Mononuclear cell (primary cell): ENCODE data around the gene AMN1. TPM values are rescaled to one million over a fixed set of nuclear protein-coding genes. Genes with fewer than 3 reads are reported as not detected.
"Not testable (repeated sequence)": the region's sequence is repeated elsewhere in the genome, so short reads cannot be mapped to it uniquely, and the experiment has no call there.

Source experiments
- H3K27me3 ChIP-seq: 2 replicates; pipeline ENCODE4 v1.6.0; 2011; ENCODE audit warnings: low read length, control low read depth; ENCODE audit not compliant: insufficient read depth
- H3K4me1 ChIP-seq: 2 replicates; pipeline ENCODE4 v1.5.1; 2011; ENCODE audit warnings: mild to moderate bottlenecking, low read length, control low read depth; ENCODE audit not compliant: insufficient read depth
- H3K4me3 ChIP-seq: 2 replicates; pipeline ENCODE4 v1.5.1; 2011; ENCODE audit warnings: mild to moderate bottlenecking, low read length, moderate library complexity
- H3K9me3 ChIP-seq: 2 replicates; pipeline ENCODE4 v1.5.1; 2011; ENCODE audit warnings: low read depth, mild to moderate bottlenecking, control low read depth, low read length
- total RNA-seq: library from RNA; depleted of rRNA; stranded (reverse); fragments of >200 nt; gene quantifications from one replicate; pipeline ENCODE4 v1.2.3, GENCODE V29; 2012

The AMN1 gene
- total RNA-seq, 1 donor: 12.0 TPM

DNA sequence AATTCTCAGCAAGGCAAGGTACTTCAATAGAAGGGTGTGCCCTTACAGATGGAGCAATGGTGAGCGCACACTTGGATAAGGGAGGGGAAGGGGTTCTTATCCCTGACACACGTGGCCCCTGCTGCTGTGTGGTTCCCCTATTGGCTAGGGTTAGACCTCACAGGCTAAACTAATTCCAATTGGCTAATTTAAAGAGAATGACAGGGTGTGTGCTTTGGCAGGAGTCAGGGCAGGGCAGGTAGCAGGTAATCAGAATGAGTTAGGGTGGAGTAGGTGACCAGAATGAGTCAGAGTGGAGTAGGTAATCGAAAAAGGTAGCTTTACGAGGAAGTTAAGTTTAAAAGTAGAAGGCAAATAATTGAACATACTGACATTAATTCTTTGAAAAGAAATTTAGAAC lies 15.5 kb upstream of the AMN1 start:
- H3K4me1 ChIP-seq: peaks cover 82% of the 10 kb centered on the region
- not testable (repeated sequence) for H3K27me3 ChIP-seq, H3K4me3 ChIP-seq

DNA sequence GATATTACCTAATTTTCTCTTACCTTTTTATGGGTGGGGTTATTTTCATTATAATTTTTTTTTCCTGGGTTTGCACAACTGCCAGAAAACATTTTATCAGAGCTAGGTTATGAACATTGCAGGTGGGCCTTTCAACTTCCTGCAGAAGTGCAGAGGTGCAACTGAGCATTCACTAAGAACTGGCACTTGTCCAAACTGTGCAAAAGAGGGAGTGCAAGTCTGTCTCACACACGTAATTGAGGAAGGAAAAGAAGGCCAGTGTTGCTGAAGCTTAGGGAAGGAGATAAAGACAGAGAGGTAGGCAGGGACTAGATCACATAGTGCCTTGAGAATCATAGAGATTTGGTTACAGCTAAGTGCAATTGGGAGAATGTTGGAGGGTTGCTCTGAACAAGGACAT lies 14.1 kb upstream of the AMN1 start:
- Histone ChIP-seq H3K4me3 (no peak overlapping the region), H3K4me1 (peaks cover 78% of the 10 kb centered on the region), H3K27me3 (no peaks in the 10 kb centered on the region), H3K9me3 (no peaks in the 10 kb centered on the region)

More for the DNA sequence above, 15.5 kb upstream of the AMN1 start:
- H3K9me3 ChIP-seq: not testable (repeated sequence)

- no peaks in the 10 kb centered on the region for H3K9me3 ChIP-seq
- peaks cover 71% of the 10 kb centered on the region for H3K4me1 ChIP-seq
- no peaks in the 10 kb centered on the region for H3K27me3 ChIP-seq
- H3K4me3 ChIP-seq: no peak overlapping the region
Measured at GRCh38 chr12:31740628-31741027, 11.8 kb upstream of the AMN1 start.

DNA sequence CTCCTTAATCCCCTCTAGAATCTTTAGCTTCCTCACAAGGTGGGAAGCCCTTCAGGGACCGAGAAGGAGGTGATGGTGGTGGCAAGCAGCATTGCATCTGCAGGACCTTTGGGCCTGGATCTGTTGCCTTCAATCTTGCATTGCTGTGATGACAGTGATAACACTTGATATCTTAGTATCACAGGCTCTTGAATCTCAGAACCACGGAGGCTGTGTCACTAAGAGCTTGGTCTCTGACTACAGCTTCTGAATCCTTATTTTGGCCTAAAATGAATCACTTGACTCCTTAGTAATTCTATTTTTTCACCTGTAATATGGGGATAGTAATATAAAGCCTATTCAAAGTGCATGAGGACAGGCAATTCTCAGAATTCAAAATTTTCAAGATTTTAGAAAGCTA lies 8.9 kb upstream of the AMN1 start:
- H3K9me3 ChIP-seq: no peaks in the 10 kb centered on the region
- peaks cover 69% of the 10 kb centered on the region for H3K4me1 ChIP-seq
- H3K4me3 ChIP-seq: no peak overlapping the region
- no peaks in the 10 kb centered on the region for H3K27me3 ChIP-seq

DNA sequence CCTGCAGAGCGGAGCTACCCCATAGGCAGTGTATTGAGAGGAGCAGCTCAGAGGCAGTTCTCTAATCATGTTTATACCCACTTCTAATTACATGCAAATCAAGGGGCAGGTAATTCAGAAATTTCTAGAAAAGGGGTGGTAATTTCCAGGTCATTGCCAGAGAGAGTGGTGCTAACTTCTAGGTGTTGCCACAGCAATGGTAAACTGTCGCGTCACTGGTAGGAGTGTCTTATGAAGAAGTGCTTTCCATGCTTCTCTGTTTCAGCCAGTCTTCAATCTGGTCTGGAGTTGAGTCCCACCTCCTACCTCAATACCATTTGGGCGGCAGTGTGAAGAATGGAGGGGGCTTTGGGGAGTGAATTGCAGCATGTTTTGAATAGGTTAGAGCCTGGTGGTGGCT lies 8.5 kb upstream of the AMN1 start:
- Histone ChIP-seq H3K9me3 (no peaks in the 10 kb centered on the region), H3K4me3 (no peak overlapping the region), H3K4me1 (peaks cover 67% of the 10 kb centered on the region)

GRCh38 chr12:31736472-31736871 lies 7.7 kb upstream of the AMN1 start:
- H3K4me1 ChIP-seq: peaks cover 68% of the 10 kb centered on the region
- no peak overlapping the region for H3K4me3 ChIP-seq
- no peaks in the 10 kb centered on the region for H3K9me3 ChIP-seq
- no peaks in the 10 kb centered on the region for H3K27me3 ChIP-seq

More for the DNA sequence above, 8.5 kb upstream of the AMN1 start:
- H3K27me3 ChIP-seq: no peaks in the 10 kb centered on the region

DNA sequence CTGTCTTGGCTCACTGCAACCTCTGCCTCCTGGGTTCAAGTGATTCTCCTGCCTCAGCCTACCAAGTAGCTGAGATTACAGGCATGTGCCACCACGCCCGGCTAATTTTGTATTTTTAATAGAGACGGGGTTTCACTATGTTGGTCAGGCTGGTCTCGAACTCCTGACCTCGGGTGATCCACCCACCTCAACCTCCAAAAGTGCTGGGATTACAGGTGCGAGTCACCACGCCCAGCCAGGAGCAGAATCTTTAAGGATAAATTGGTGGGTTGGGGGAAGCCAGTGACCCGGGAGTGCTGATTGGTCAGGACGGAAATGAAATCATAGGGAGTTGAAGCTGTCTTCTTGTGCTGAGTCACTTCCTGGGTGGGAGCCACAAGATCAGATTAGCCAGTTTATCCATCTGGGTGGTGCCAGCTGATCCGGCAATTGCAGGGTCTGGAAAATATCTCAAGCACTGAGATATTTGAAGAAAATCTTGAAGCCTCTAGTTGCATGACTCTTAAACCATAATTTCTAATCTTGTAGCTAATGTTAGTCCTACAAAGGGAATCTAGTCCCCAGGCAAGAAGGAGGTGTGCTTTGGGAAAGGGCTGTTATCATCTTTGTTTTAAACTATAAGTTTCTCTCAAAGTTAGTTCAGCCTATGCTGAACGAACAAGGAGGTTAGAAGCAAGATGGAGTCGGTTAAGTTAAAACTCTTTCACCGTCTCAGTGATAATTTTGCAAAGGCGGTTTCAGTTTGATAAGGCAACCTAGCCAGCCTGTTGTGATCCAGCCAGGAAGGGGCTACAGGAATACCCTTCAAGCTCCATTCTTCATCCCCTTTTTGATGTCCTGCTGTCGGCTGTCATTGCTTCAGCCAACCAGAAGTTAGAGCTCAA lies 5.0 kb upstream of the AMN1 start:
- H3K4me1 ChIP-seq: peaks cover 71% of the 10 kb centered on the region
- H3K9me3 ChIP-seq, H3K27me3 ChIP-seq, H3K4me3 ChIP-seq: not testable (repeated sequence)

DNA sequence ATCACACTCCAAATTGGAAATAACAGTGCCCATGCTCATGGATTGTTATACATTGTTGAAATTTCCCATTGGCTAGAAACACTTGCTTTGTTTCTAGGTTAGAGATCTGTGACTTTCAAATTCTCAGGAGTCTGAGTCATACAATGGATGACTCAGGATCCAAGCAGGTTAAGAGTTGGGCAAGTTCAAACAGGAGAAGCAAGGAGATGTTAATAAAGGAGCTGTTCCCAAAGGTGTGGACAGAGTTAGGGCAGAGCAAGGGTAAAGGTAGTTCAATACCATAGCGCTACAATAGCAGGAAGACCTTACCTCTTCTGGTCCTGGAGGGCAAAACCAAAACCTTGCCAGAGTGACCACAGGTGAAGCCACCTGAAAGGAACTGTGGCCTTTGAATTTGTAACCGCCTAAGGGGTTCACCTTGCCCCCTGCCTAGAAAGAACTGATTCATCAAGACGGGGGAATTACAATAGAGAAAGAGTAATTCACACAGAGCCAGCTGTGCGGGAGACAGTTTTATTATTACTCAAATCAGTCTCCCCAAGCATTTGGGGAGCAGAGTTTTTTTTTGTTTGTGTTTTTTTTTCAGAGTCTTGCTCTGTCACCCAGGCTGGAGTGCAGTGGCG lies 4.2 kb upstream of the AMN1 start:
- no peaks in the 10 kb centered on the region for H3K27me3 ChIP-seq
- no peak overlapping the region for H3K4me3 ChIP-seq
- H3K4me1 ChIP-seq: peaks cover 71% of the 10 kb centered on the region
- H3K9me3 ChIP-seq: no peaks in the 10 kb centered on the region

DNA sequence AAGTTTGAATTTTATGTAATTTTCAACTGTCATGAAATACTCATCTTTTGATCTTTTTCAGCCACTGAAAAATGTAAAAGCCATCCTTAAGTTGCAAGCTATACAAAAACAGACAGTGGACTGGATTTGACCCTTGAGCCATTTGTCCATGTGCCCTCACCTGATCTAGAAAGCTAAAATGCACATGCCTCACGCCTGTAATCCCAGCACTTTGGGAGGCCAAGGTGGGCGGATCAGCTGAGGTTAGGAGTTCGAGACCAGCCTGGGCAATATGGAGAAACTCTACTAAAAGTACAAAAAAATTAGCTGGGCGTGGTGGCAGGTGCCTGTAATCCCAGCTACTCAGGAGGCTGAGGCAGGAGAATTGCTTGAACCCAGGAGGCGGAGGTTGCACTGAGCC lies 2.4 kb upstream of the AMN1 start:
- H3K9me3 ChIP-seq, H3K27me3 ChIP-seq, H3K4me3 ChIP-seq: not testable (repeated sequence)
- H3K4me1 ChIP-seq: peaks cover 73% of the 10 kb centered on the region

- Histone ChIP-seq H3K27me3 (no peaks in the 10 kb centered on the region), H3K4me1 (peaks cover 76% of the 10 kb centered on the region), H3K4me3 (peak overlapping the region; percentile 85)
Measured at GRCh38 chr12:31729705-31730104, 884 bp upstream of the AMN1 start.

DNA sequence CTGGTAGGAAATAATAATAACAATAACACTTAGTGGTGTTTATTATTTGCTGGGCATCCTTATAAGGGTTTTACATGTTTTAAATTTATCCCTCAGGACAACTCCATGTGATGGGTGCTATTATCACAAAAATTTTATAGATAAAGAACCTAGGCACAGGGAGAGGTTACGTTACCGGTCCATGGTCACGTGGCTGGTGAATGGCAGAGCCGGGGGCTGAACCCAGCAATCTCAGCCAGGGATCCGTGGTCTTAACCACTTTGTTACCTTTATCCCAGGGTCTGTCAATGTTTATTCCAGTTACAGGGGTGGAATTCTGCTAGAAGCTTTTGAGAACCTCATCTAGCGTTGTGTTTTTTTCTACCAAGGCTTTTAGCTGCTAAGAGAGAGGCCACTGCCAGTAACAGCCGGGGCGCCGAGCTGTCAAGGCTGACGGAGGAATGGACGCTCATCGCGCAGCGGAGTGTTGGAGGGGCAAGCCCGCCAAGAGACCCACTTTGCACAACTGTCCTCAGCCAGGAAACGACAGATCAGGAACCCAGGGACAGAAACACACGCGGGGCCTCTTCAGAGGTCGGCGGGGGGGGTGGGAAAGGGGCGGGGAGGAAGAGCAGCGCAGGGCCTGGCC lies 418 bp downstream of the AMN1 start:
- no peaks in the 10 kb centered on the region for H3K27me3 ChIP-seq
- no peaks in the 10 kb centered on the region for H3K9me3 ChIP-seq
- peaks cover 77% of the 10 kb centered on the region for H3K4me1 ChIP-seq
- peak overlapping the region; percentile 85 for H3K4me3 ChIP-seq

More at GRCh38 chr12:31729705-31730104, 884 bp upstream of the AMN1 start:
- H3K9me3 ChIP-seq: no peaks in the 10 kb centered on the region

GRCh38 chr12:31727192-31727591 lies 1.6 kb downstream of the AMN1 start:
- H3K4me1 ChIP-seq: peaks cover 77% of the 10 kb centered on the region
- no peaks in the 10 kb centered on the region for H3K9me3 ChIP-seq
- H3K27me3 ChIP-seq: no peaks in the 10 kb centered on the region
- no peak overlapping the region for H3K4me3 ChIP-seq

GRCh38 chr12:31726575-31726974 lies 2.2 kb downstream of the AMN1 start:
- no peaks in the 10 kb centered on the region for H3K9me3 ChIP-seq
- no peak overlapping the region for H3K4me3 ChIP-seq
- peaks cover 75% of the 10 kb centered on the region for H3K4me1 ChIP-seq
- H3K27me3 ChIP-seq: no peaks in the 10 kb centered on the region

GRCh38 chr12:31724557-31724956 lies 4.3 kb downstream of the AMN1 start:
- Histone ChIP-seq H3K9me3 (no peaks in the 10 kb centered on the region), H3K4me1 (peaks cover 62% of the 10 kb centered on the region), H3K27me3 (no peaks in the 10 kb centered on the region), H3K4me3 (no peak overlapping the region)

- no peak overlapping the region for H3K4me3 ChIP-seq
- peaks cover 50% of the 10 kb centered on the region for H3K4me1 ChIP-seq
- no peaks in the 10 kb centered on the region for H3K9me3 ChIP-seq
- H3K27me3 ChIP-seq: no peaks in the 10 kb centered on the region
Measured at GRCh38 chr12:31722580-31722979, 6.2 kb downstream of the AMN1 start.
